GM21786 (cell line): ENCODE measurements around the gene ALAD.

Experiments
- ATAC-seq: cut with Tn5 transposase; IDR thresholded peaks from one replicate; pipeline ENCODE4 v1.9.1; 2021; ENCODE audit not compliant: unreplicated experiment

ALAD gene

GRCh38 chr9:113350107-113350661 is 50.9 kb downstream of the ALAD start:
- ATAC-seq: peak; percentile 30

DNA sequence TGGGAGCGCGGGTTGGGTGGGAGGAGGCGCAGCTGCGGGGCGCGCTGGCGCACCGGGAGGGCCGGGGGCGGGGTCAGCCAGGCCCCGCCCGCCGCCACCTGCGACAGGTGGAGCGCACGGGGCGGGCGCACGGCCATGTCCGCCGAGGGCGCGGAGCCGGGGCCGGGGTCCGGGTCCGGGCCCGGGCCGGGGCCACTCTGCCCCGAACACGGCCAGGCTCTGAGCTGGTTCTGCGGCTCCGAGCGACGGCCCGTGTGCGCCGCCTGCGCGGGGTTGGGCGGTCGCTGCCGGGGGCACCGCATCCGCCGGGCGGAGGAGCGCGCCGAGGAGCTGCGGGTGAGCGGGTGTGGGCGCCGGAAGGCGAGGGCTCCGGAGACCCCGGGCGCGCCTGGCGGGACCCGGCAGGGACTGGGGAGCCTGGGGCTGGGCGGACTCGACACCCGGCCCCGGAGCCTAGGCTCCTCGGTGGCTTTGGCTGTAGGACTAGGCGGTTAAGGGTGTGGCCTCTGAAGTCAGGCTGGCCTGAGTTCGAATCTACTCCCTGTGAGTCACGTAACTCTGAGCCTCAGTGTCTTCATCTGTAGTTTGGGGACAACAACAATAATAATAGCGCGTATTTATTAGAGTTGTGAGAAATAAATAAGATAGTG is 51.5 kb downstream of the ALAD start, which contains the start of gene BSPRY:
BSPRY (plus strand) TSS at position 97 of the 650 bp plus-strand sequence; CDS start at position 136, 39 bp downstream.
- no peak for ATAC-seq

- no peak for ATAC-seq
These were observed 52.0 kb downstream of the ALAD start for GRCh38 chr9:113349066-113349444.

DNA sequence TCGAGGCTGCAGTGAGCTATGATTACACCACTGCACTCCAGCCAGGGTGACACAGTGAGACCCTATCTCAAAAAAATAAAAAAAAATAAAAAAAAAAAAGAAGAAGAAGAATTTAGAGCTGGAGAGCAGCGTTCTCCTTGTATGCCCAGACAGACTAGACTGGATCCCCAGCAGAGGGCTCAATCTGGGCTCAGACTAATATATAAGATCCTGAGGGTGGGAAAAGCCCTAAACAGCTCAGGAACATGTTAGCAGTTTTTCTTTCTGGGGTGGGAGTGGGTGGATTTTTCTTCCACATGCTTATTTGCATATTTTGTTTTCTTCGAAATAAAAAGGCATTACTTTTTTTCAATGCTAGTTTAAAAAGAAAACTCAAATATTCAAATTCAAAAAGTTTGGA is 52.6 kb downstream of the ALAD start:
- no peak for ATAC-seq

GRCh38 chr9:113345671-113346070 is 55.4 kb downstream of the ALAD start:
- ATAC-seq: no peak

- ATAC-seq: no peak
These were observed 55.9 kb downstream of the ALAD start for GRCh38 chr9:113345190-113345589.

DNA sequence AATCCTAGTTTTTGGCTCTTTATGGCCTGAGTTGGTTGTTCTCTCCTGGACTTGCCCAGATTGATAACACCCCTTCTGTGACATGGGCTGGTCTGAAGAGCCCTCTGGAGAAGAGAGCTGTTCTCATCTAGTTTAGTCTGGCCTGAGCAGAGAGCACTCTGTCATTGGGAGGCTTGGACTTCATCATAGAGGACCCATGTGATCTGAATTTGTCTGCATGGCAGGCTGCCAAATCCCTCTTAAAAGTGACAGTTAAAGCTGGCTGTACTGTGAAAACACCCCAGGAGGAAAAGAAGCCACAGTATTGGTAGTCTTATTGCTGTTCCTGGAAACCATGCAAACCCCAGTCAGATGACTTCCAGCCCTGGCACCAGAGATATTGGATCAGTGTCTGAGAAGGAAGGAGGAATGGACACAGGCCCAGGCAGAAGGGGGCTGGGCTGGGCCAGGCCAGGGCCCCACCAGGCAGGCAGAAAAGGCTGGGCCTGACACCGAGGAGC is 57.3 kb downstream of the ALAD start:
- ATAC-seq: no peak

DNA sequence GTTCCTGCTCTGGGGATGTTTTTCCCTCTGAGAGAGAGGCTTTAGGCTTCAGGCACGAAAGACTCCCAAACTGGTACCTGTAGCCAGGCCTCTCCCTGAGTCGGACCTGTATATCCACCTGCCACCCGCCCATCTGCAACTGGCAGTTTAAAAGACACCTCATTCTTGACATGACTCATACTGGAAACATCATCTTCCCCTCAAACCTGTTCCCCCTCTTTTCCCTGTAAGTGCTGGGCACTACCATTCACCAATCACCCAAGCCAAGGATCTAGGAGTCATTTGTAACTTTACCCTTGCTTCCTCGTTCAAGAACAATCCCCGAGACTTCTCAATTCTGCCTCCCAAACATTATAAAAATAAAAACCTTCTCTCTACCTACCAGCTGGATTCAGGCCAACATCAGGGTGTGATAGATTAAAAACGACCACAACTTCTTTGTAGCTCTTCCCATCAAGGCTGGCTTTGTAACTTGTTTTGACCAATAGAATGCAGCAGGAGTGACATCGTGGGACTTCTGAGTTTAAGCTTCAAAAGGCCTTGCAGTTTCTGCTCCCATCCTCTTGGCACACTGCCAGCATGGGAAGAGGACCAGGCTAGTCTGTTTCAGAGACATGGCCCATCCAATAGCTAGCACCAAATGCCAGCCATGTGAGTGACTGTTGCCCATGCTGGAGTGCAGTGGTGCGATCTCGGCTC is 59.2 kb downstream of the ALAD start:
- ATAC-seq: no peak

GRCh38 chr9:113340011-113340699 is 60.9 kb downstream of the ALAD start, which contains the start of gene WDR31:
Gene WDR31, minus strand, starts transcription at chr9:113340275. Its CDS starts 8,253 bp downstream, at chr9:113332022.
- peak; percentile 96 for ATAC-seq

GRCh38 chr9:113337714-113338113 is 63.4 kb downstream of the ALAD start:
- no peak for ATAC-seq
